CD1c-positive myeloid dendritic cell (primary cell): Measurements from ENCODE around the gene GPC3.
A peak's percentile ranks its signal among the peaks of the same experiment; 100 is the strongest.

Experiments
- DNase-seq: peaks from one replicate; pipeline ENCODE4 v3.0.0-alpha.2; 2016; ENCODE audit errors: extremely low spot score

GPC3 gene

GRCh38 chrX:133840415-133840814 is 145.0 kb downstream of the GPC3 start:
- no peak for DNase-seq

- DNase-seq = peak; percentile 31
Measured at GRCh38 chrX:133838761-133839676, 146.4 kb downstream of the GPC3 start.

GRCh38 chrX:133837091-133837490 is 148.3 kb downstream of the GPC3 start:
- DNase-seq = no peak

- DNase-seq = no peak
Measured at GRCh38 chrX:133836561-133836960, 148.8 kb downstream of the GPC3 start.

GRCh38 chrX:133834771-133835170 is 150.6 kb downstream of the GPC3 start:
- DNase-seq = no peak

GRCh38 chrX:133819546-133819945 is 165.8 kb downstream of the GPC3 start:
- no peak for DNase-seq

- DNase-seq = no peak
Measured at GRCh38 chrX:133818019-133818418, 167.4 kb downstream of the GPC3 start.

- DNase-seq = no peak
Measured at GRCh38 chrX:133815496-133815895, 169.9 kb downstream of the GPC3 start.

- no peak for DNase-seq
Measured at GRCh38 chrX:133813971-133814370, 171.4 kb downstream of the GPC3 start.

GRCh38 chrX:133812402-133812801 is 173.0 kb downstream of the GPC3 start:
- DNase-seq = no peak

GRCh38 chrX:133810925-133811324 is 174.5 kb downstream of the GPC3 start:
- DNase-seq = no peak

- no peak for DNase-seq
Measured at GRCh38 chrX:133804072-133804471, 181.3 kb downstream of the GPC3 start.

GRCh38 chrX:133796282-133796681 is 189.1 kb downstream of the GPC3 start:
- DNase-seq = no peak

- no peak for DNase-seq
Measured at GRCh38 chrX:133794126-133794525, 191.3 kb downstream of the GPC3 start.

GRCh38 chrX:133793626-133794025 is 191.8 kb downstream of the GPC3 start:
- DNase-seq = no peak

GRCh38 chrX:133792198-133792953 is 193.0 kb downstream of the GPC3 start:
- peak; percentile 63 for DNase-seq

- DNase-seq = no peak
Measured at GRCh38 chrX:133789829-133790228, 195.6 kb downstream of the GPC3 start.

GRCh38 chrX:133786382-133786781 is 199.0 kb downstream of the GPC3 start:
- no peak for DNase-seq

- peak; percentile 1 for DNase-seq
Measured at GRCh38 chrX:133783274-133783673, 202.1 kb downstream of the GPC3 start.

- DNase-seq = no peak
Measured at GRCh38 chrX:133781174-133781573, 204.2 kb downstream of the GPC3 start.

- peak; percentile 1 for DNase-seq
Measured at GRCh38 chrX:133776072-133776471, 209.3 kb downstream of the GPC3 start.

- DNase-seq = no peak
Measured at GRCh38 chrX:133774807-133775206, 210.6 kb downstream of the GPC3 start.

GRCh38 chrX:133771086-133771646 is 214.2 kb downstream of the GPC3 start:
- no peak for DNase-seq
